AG04449 (cell line): ENCODE results near the gene APLP2.

ENCODE experiments used
- CTCF ChIA-PET: fragments of 350-600 bp; formaldehyde crosslinking; extraction: SDS; loops from one replicate; lab custom pipeline; 2021; ENCODE audit warnings: antibody characterized with exemption; lab: Yijun Ruan, JAX
- POLR2A ChIA-PET: fragments of 400-600, 350-600 bp; formaldehyde crosslinking; extraction: SDS; loops from one replicate; lab custom pipeline; 2020; ENCODE audit warnings: antibody characterized with exemption, inconsistent platforms; lab: Yijun Ruan, JAX
- DNase-seq: peaks from one replicate; pipeline ENCODE4 v3.0.0-alpha.2; 2010; ENCODE audit warnings: low read depth, low spot score
- H3K4me3 ChIP-seq: 2 replicates; pipeline ENCODE4 v1.5.1; 2011; ENCODE audit warnings: low read depth, mild to moderate bottlenecking, control low read depth, low read length
- TF ChIP-seq, protein P1 (sequence below): IDR thresholded peaks from one replicate; pipeline ENCODE4 v1.5.1; 2011; ENCODE audit warnings: mild to moderate bottlenecking, moderate library complexity, low read length, control low read depth, inconsistent platforms; ENCODE audit not compliant: insufficient read depth; ENCODE audit errors: missing control alignments

The APLP2 gene

GRCh38 chr11:130183878-130184610, 114.3 kb downstream of the APLP2 start:
- POLR2A ChIA-PET, result no interaction called here
- TF ChIP-seq, protein P1, sequence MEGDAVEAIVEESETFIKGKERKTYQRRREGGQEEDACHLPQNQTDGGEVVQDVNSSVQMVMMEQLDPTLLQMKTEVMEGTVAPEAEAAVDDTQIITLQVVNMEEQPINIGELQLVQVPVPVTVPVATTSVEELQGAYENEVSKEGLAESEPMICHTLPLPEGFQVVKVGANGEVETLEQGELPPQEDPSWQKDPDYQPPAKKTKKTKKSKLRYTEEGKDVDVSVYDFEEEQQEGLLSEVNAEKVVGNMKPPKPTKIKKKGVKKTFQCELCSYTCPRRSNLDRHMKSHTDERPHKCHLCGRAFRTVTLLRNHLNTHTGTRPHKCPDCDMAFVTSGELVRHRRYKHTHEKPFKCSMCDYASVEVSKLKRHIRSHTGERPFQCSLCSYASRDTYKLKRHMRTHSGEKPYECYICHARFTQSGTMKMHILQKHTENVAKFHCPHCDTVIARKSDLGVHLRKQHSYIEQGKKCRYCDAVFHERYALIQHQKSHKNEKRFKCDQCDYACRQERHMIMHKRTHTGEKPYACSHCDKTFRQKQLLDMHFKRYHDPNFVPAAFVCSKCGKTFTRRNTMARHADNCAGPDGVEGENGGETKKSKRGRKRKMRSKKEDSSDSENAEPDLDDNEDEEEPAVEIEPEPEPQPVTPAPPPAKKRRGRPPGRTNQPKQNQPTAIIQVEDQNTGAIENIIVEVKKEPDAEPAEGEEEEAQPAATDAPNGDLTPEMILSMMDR, result no peak
- no peak for DNase-seq
- CTCF ChIA-PET, result interaction anchor here (1.1 kb wide), 1 partner anchor 29 kb away, joined by 3 read pairs; no protein-coding TSS in a partner anchor
- H3K4me3 ChIP-seq, result no peak overlapping the region

- POLR2A ChIA-PET, result no interaction called here
- TF ChIP-seq, protein P1, result no peak
- CTCF ChIA-PET, result no interaction called here
Observed at GRCh38 chr11:130187096-130187495, 117.4 kb downstream of the APLP2 start.

GRCh38 chr11:130188047-130188446, 118.4 kb downstream of the APLP2 start:
- TF ChIP-seq, protein P1, result no peak
- no peak overlapping the region for H3K4me3 ChIP-seq
- ChIA-PET CTCF (no interaction called here), POLR2A (no interaction called here)
- DNase-seq, result no peak

More at GRCh38 chr11:130187096-130187495, 117.4 kb downstream of the APLP2 start:
- DNase-seq, result no peak
- H3K4me3 ChIP-seq, result no peak overlapping the region

DNA sequence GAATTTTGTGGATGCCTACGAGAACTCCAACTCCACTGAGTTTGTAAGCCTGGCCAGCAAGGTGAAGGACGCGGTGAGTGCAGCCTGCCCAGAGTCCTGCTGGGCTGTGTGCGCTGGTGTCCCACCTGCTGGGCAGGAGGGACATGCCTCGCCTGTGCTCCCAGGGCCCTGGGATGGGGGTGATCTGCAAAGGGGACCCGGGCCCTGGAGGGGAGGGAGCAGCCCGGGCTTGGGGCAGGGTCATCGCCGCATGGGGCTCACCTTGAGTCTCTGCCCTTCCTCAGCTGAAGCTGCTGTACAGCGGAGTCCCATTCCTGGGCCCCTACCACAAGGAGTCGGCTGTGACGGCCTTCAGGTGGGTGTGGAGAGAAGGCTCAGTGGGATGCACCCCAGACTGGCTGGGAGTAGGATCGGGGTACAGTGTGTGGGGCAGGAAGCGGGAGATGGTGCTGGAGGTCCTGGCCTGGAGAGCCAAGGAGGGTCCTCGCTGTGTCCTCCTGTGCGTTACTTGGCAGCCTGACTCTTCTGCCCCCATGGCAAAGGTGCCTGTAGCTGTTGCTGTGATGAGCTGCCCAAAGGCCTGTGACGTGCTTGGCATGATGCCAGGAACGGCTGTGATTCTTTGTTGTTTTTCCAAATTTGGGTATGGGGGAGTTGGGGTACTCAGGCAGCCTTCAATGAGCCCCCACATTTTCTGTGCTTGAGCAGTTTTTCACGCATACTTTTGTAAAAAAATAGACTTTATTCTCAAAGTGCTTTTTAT, 119.1 kb downstream of the APLP2 start:
- TF ChIP-seq, protein P1, result no peak
- ChIA-PET POLR2A (no interaction called here), CTCF (no interaction called here)
- H3K4me3 ChIP-seq, result no peak overlapping the region
- no peak for DNase-seq

DNA sequence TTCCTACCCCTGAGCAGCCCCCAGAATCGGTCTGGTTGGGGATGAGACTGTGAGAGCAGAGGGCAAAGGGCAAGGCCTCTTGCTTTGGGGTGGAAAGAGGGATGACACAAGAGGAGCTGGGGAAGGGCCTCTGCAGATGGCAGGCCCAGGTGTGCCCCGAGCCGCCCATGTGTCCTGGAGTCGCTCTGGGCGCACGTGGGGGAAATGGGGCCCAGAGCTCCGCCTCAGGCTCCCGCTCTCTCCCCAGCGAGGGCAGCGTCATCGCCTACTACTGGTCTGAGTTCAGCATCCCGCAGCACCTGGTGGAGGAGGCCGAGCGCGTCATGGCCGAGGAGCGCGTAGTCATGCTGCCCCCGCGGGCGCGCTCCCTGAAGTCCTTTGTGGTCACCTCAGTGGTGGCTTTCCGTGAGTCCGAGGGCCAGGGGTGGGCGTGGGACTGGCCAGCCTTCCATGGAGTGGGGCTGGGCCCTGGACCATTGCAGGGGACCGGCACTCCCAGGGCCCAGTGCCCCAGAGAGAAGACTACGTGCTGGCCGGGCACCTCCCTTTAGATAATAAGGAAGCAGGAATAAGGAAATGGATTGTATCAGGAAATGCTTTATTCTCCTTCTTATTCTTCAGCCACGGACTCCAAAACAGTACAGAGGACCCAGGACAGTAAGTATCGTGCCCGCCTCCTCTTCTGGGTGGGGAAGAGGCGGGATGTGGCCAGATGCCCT, 120.0 kb downstream of the APLP2 start:
- no peak for DNase-seq
- CTCF ChIA-PET, result no interaction called here
- H3K4me3 ChIP-seq, result no peak overlapping the region
- TF ChIP-seq, protein P1, result no peak
- POLR2A ChIA-PET, result no interaction called here
